H1 (cell line): Measurements from ENCODE around the gene ADCY1. TPM values are rescaled to one million over a fixed set of nuclear protein-coding genes. Genes with fewer than 3 reads are reported as not detected.

ENCODE experiments used
- CHD1 ChIP-seq: IDR thresholded peaks from 2 replicates; pipeline ENCODE4 v1.6.1; 2012; ENCODE audit warnings: low read depth, low read length, improper control_type of control experiment
- HDAC6 ChIP-seq: IDR thresholded peaks from one replicate; pipeline ENCODE4 v1.7.1; 2012; ENCODE audit warnings: low read depth, mild to moderate bottlenecking, inconsistent platforms, low read length, moderate library complexity
- polyA plus RNA-seq, 7 experiments: library from polyadenylated mRNA; depleted of rRNA in 3 of 7; stranded (reverse) in 5 of 7; unstranded in 2 of 7; fragments of >200 nt in 5 of 7; fragments of 200-250 nt in 2 of 7; gene quantifications; 1 replicate in 5 of 7; 2 replicates in 1 of 7; 4 replicates in 1 of 7; pipeline versions ENCODE4 v1.2.1 to v1.2.3, GENCODE V29; 2011 to 2013; ENCODE audit warnings: missing spikeins in 2 of 7, mixed read lengths in 2 of 7
- total RNA-seq: library from RNA; stranded (reverse); fragmentation: NEBNext Ultra II Directional; extraction: Animal tissue kit (Norgen Biotek cat#: 25700); gene quantifications from 2 replicates; pipeline ENCODE4 v1.2.1, GENCODE V29; 2021

Gene ADCY1
- total and polyA plus RNA-seq, 2 of the 8 experiments (the other 6 are each of a cell fraction or from before 2014, with no cell fraction given), result 7.9 to 26.9 TPM

DNA sequence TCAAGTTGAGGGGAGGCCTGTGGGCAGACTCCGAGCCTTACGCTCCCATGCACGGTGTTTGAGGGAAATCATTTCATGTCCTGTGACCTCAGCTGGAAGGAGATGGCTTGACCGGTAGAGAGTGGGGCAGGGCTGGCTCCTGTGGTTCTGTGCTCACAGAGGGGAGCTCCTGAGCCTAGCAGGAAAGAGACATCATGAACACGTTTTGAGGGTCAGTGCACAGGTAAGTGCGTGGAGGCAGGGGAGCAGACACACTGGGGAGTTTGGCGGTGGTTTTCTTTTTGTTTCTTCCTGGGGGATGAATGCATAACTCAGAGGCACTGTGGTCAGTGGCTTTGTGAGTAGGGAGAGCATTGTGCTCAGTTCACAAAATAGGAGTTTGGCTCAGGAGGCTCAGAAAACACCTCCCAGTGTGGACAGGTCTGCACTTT, 22.5 kb downstream of the ADCY1 start (continued):
- no peak for TF ChIP-seq CHD1
- no peak for TF ChIP-seq HDAC6
